Mucosa of descending colon (tissue), 3 donors: Measurements from ENCODE around the gene KRTAP12-4. TPM values are rescaled to one million over a fixed set of nuclear protein-coding genes. Genes with fewer than 3 reads are reported as not detected.
"Not testable (repeated sequence)": the region's sequence is repeated elsewhere in the genome, so short reads cannot be mapped to it uniquely, and the experiment has no call there.

Experiments
- ATAC-seq: fragments of 200-7000 bp; cut with Tn5 transposase; one replicate; pipeline ENCODE4 v1.9.1; 2020; ENCODE audit warnings: mild to moderate bottlenecking, moderate library complexity
- DNase-seq, 3 donors: peaks; one replicate each; pipeline ENCODE4 v3.0.0-alpha.2; 2020
- H3K36me3 ChIP-seq: fragments of 200-600 bp; one replicate; pipeline ENCODE4 v1.8.0; 2021; ENCODE audit warnings: low read depth, mild to moderate bottlenecking
- H3K4me1 ChIP-seq: fragments of 200-600 bp; one replicate; pipeline ENCODE4 v1.8.0; 2021; ENCODE audit warnings: low read depth, mild to moderate bottlenecking
- H3K4me3 ChIP-seq: fragments of 200-600 bp; one replicate; pipeline ENCODE4 v1.8.0; 2021; ENCODE audit warnings: mild to moderate bottlenecking
- H3K9me3 ChIP-seq: fragments of 200-600 bp; one replicate; pipeline ENCODE4 v1.8.0; 2021; ENCODE audit warnings: mild to moderate bottlenecking
- CTCF ChIP-seq: fragments of 200-600 bp; IDR thresholded peaks from one replicate; pipeline ENCODE4 v1.8.0; 2022; ENCODE audit warnings: antibody characterized with exemption, mild to moderate bottlenecking
- intact Hi-C, 2 donors: fragments of 100-400 bp; cut with DNase I in 1 of 2; cut with micrococcal nuclease in 1 of 2; formaldehyde crosslinking; loops; one replicate each; pipeline versions ENCODE4 v1.11.0 to v1.11.1; 2022; cut with DNase I, micrococcal nuclease
- total RNA-seq, 3 donors: library from RNA; stranded (reverse); fragmentation: NEBNext Ultra II Directional in 2 of 3; extraction: Animal tissue kit (Norgen Biotek cat#: 25700) in 2 of 3; gene quantifications; one replicate each; pipeline versions ENCODE4 v1.2.1 to v1.2.4, GENCODE V29; 2021 to 2023
- donor health status: DM: no; HTN: no; CAD: no; lungs with moderate emphysema.
- donor health status: DM: no; HTN: no; CAD: no.
- donor health status: DM: no; HTN: yes; CAD: no.

The KRTAP12-4 gene
- total RNA-seq, 3 donors from 2014 or later: not detected

- no peak for ATAC-seq
- no peak overlapping the region for H3K4me3 ChIP-seq
Measured at GRCh38 chr21:44691686-44692085, 37.2 kb upstream of the KRTAP12-4 start.

GRCh38 chr21:44689740-44690139, 35.3 kb upstream of the KRTAP12-4 start:
- intact Hi-C loops, DNase-seq, H3K4me1 ChIP-seq, H3K36me3 ChIP-seq, H3K4me3 ChIP-seq, ATAC-seq, H3K9me3 ChIP-seq: not testable (repeated sequence)

More at GRCh38 chr21:44691686-44692085, 37.2 kb upstream of the KRTAP12-4 start:
- no peaks in the 10 kb centered on the region for H3K4me1 ChIP-seq
- TF ChIP-seq CTCF: no peak
- intact Hi-C loops: no loop called here
- DNase-seq: no peak
- peaks cover 6% of the 10 kb centered on the region for H3K9me3 ChIP-seq
- H3K36me3 ChIP-seq: no peaks in the 10 kb centered on the region

- intact Hi-C loops: no loop called here
- TF ChIP-seq CTCF: no peak
- no peak for DNase-seq
- Histone ChIP-seq H3K4me3 (no peak overlapping the region), H3K36me3 (no peaks in the 10 kb centered on the region), H3K4me1 (no peaks in the 10 kb centered on the region), H3K9me3 (peaks cover 3% of the 10 kb centered on the region)
- no peak for ATAC-seq
Measured at GRCh38 chr21:44687671-44688070, 33.2 kb upstream of the KRTAP12-4 start.

- H3K4me1 ChIP-seq: no peaks in the 10 kb centered on the region
- H3K36me3 ChIP-seq: no peaks in the 10 kb centered on the region
- ATAC-seq (no peak), DNase-seq (no peak)
- no peak overlapping the region for H3K4me3 ChIP-seq
- TF ChIP-seq CTCF: no peak
- no peaks in the 10 kb centered on the region for H3K9me3 ChIP-seq
- intact Hi-C loops: no loop called here
Measured at GRCh38 chr21:44686843-44687561, 32.5 kb upstream of the KRTAP12-4 start.

GRCh38 chr21:44686000-44686781, 31.7 kb upstream of the KRTAP12-4 start:
- H3K9me3 ChIP-seq: no peaks in the 10 kb centered on the region
- DNase-seq (no peak), ATAC-seq (no peak)
- no peaks in the 10 kb centered on the region for H3K4me1 ChIP-seq
- intact Hi-C loops: no loop called here
- no peak for TF ChIP-seq CTCF
- H3K4me3 ChIP-seq: no peak overlapping the region
- H3K36me3 ChIP-seq: no peaks in the 10 kb centered on the region

GRCh38 chr21:44685050-44685449, 30.6 kb upstream of the KRTAP12-4 start:
- intact Hi-C loops, H3K9me3 ChIP-seq, H3K4me3 ChIP-seq, DNase-seq, H3K36me3 ChIP-seq, H3K4me1 ChIP-seq, ATAC-seq: not testable (repeated sequence)
